Colonic mucosa (tissue), 4 donors: ENCODE results near the gene ZNF3. TPM values are rescaled to one million over a fixed set of nuclear protein-coding genes. Genes with fewer than 3 reads are reported as not detected.
A peak's percentile ranks its signal among the peaks of the same experiment; 100 is the strongest.

ENCODE experiments used
- DNase-seq: peaks from one replicate; pipeline ENCODE4 v3.0.0-alpha.2; 2020
- H3K27ac ChIP-seq: fragments of 200-600 bp; one replicate; pipeline ENCODE4 v1.8.0; 2021
- H3K27me3 ChIP-seq: fragments of 200-600 bp; one replicate; pipeline ENCODE4 v1.8.0; 2021
- H3K36me3 ChIP-seq: fragments of 200-600 bp; one replicate; pipeline ENCODE4 v1.8.0; 2021
- H3K4me1 ChIP-seq: fragments of 200-600 bp; one replicate; pipeline ENCODE4 v1.8.0; 2021; ENCODE audit warnings: mild to moderate bottlenecking
- H3K4me3 ChIP-seq: fragments of 200-600 bp; one replicate; pipeline ENCODE4 v1.8.0; 2021
- H3K9ac ChIP-seq, 2 donors: one replicate each; pipeline ENCODE4 v1.7.0; 2013; ENCODE audit warnings: control low read depth in 2 of 2, low read depth in 2 of 2, low read length in 2 of 2
- H3K9me3 ChIP-seq: fragments of 200-600 bp; one replicate; pipeline ENCODE4 v1.8.0; 2021
- CTCF ChIP-seq: fragments of 200-600 bp; IDR thresholded peaks from one replicate; pipeline ENCODE4 v1.8.0; 2022; ENCODE audit warnings: antibody characterized with exemption, mild to moderate bottlenecking
- intact Hi-C: fragments of 100-400 bp; cut with DNase I; formaldehyde crosslinking; loops from one replicate; pipeline ENCODE4 v1.14.1; 2022
- total RNA-seq, 2 donors: library from RNA; stranded (reverse); fragmentation: NEBNext Ultra II Directional in 1 of 2; extraction: Animal tissue kit (Norgen Biotek cat#: 25700) in 1 of 2; gene quantifications; one replicate each; pipeline ENCODE4 v1.2.1, GENCODE V29; 2021
- donor health status: healthy.
- donor health status: DM: no; HTN: no; CAD: no.
- donor health status: DM: no; HTN: no; CAD: no.

Gene ZNF3
- total RNA-seq, 2 donors from 2014 or later = 30.1 to 31.9 TPM

GRCh38 chr7:100029596-100029995 lies 51.9 kb downstream of the ZNF3 start:
- Histone ChIP-seq H3K4me1 (no peaks in the 10 kb centered on the region), H3K27ac (no peak overlapping the region), H3K27me3 (no peaks in the 10 kb centered on the region), H3K36me3 (peaks cover 7% of the 10 kb centered on the region), H3K9ac (no peak overlapping the region), H3K9me3 (no peaks in the 10 kb centered on the region), H3K4me3 (no peak overlapping the region)
- no peak for TF ChIP-seq CTCF
- intact Hi-C loops = no loop called here
- no peak for DNase-seq

GRCh38 chr7:100027197-100027596 lies 54.3 kb downstream of the ZNF3 start:
- no peak overlapping the region for H3K9ac ChIP-seq
- DNase-seq = no peak
- no peaks in the 10 kb centered on the region for H3K27me3 ChIP-seq
- no peak overlapping the region for H3K4me3 ChIP-seq
- TF ChIP-seq CTCF = no peak
- no peaks in the 10 kb centered on the region for H3K9me3 ChIP-seq
- intact Hi-C loops = no loop called here
- peaks cover 7% of the 10 kb centered on the region for H3K4me1 ChIP-seq
- H3K36me3 ChIP-seq = peaks cover 16% of the 10 kb centered on the region
- no peak overlapping the region for H3K27ac ChIP-seq

- Histone ChIP-seq H3K27ac (no peak overlapping the region), H3K36me3 (peaks cover 9% of the 10 kb centered on the region), H3K9ac (no peak overlapping the region), H3K4me3 (no peak overlapping the region), H3K9me3 (no peaks in the 10 kb centered on the region), H3K4me1 (peaks cover 13% of the 10 kb centered on the region), H3K27me3 (no peaks in the 10 kb centered on the region)
- DNase-seq = no peak
- intact Hi-C loops = no loop called here
- TF ChIP-seq CTCF = no peak
Observed at GRCh38 chr7:100024020-100024619, 57.4 kb downstream of the ZNF3 start.

- H3K4me3 ChIP-seq = no peak overlapping the region
- H3K9me3 ChIP-seq = no peaks in the 10 kb centered on the region
- no peak for DNase-seq
- H3K27me3 ChIP-seq = no peaks in the 10 kb centered on the region
- intact Hi-C loops = no loop called here
- TF ChIP-seq CTCF = no peak
- H3K27ac ChIP-seq = no peak overlapping the region
- peaks cover 13% of the 10 kb centered on the region for H3K4me1 ChIP-seq
- peak overlapping the region in 1 of 2 donors; percentile 32 for H3K9ac ChIP-seq
- peaks cover 9% of the 10 kb centered on the region for H3K36me3 ChIP-seq
Observed at GRCh38 chr7:100023526-100023925, 58.0 kb downstream of the ZNF3 start.

- no peaks in the 10 kb centered on the region for H3K9me3 ChIP-seq
- peak overlapping the region; percentile 69 for H3K27ac ChIP-seq
- H3K4me1 ChIP-seq = peaks cover 13% of the 10 kb centered on the region
- no peak overlapping the region for H3K4me3 ChIP-seq
- peaks cover 9% of the 10 kb centered on the region for H3K36me3 ChIP-seq
- H3K9ac ChIP-seq = peak overlapping the region in 1 of 2 donors; percentile 32
- H3K27me3 ChIP-seq = no peaks in the 10 kb centered on the region
- intact Hi-C loops = no loop called here
- no peak for TF ChIP-seq CTCF
- DNase-seq = peak; percentile 88
Observed at GRCh38 chr7:100022621-100023020, 58.9 kb downstream of the ZNF3 start.
